NCI-H2081 treated with DMSO at 0.1 percent for 48 hours (cell line): ENCODE data around the gene NAA80.

Source experiments
- DNase-seq: peaks from one replicate; lab custom pipeline; 2025; lab: John Stamatoyannopoulos, UW

Gene NAA80, protein sequence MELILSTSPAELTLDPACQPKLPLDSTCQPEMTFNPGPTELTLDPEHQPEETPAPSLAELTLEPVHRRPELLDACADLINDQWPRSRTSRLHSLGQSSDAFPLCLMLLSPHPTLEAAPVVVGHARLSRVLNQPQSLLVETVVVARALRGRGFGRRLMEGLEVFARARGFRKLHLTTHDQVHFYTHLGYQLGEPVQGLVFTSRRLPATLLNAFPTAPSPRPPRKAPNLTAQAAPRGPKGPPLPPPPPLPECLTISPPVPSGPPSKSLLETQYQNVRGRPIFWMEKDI

DNA sequence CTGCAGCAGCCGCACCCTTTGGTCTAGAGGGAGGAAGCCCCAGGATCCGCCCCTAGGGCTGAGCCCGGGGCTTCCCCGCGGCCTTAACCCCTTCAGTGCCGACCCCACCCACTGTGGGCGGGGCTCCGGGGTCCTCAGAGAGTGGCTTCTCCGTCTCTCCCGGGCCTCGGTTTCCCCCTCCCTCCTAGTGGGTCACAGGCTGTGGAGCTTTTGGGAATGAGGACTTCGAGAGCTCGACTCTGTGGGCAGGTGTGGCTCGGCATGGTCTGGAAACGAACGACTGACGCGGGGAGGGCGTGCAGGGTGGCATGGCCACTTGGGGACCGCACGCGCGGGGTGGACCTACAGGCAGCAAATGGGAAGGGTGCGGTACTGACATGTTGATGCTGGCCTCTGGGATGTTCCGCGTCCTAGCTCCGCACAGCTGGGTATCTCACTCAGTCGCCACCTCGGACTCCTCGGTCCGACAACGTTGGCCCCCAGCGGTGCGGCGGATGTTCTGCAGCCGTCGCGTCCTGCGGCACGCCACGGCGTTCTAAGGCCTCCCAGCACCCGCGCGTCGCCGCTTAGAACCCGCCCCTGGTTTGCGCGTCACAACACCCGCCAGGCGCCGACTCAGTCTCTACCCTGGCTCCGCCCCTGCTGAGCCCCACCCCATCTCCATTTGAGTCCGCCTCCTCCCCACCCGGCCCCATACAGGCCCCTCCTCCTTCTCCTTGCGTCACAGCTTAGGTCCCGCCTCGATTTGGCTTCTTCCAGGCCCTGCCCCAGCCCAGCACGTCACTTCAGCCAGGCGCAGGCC, at the start of gene NAA80, which contains the start of gene HYAL3:
NAA80 (minus strand) TSS at position 570 of the 802 bp plus-strand sequence. CDS start 1,942 bp downstream, outside the sequence.
HYAL3 (minus strand) TSS at position 570 of the 802 bp plus-strand sequence. CDS start 3,803 bp downstream, outside the sequence.
- peak; percentile 73 for DNase-seq

DNA sequence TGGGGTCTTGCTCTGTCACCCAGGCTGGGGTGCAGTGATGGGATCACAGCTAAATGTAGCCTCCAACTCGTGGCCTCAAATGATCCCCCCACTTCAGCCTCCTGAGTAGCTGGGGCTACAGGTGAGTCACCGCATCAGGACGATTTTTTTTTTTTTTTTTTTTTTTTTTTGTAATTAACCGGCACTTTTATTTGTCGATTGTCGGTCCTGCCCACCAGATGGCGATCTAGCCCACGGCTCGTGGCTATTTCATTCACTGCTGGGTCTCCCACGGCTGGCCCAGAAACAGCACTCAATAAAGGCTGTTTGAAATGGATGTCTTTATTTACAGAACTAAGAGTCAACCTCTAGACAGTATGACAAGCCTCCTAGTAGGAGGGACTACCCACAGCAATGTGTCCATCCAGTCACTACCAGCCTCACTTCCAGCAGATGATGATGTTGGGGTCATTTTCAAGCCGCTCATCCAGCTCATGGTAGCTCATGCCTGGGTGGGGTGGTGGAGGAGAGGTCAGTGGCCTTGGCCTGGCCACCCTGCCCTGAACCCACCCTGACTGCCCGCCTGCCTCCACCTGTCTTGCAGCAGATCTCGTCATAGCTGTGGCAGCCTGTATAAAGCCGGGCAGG, 48.1 kb upstream of the NAA80 start:
- no peak for DNase-seq

DNA sequence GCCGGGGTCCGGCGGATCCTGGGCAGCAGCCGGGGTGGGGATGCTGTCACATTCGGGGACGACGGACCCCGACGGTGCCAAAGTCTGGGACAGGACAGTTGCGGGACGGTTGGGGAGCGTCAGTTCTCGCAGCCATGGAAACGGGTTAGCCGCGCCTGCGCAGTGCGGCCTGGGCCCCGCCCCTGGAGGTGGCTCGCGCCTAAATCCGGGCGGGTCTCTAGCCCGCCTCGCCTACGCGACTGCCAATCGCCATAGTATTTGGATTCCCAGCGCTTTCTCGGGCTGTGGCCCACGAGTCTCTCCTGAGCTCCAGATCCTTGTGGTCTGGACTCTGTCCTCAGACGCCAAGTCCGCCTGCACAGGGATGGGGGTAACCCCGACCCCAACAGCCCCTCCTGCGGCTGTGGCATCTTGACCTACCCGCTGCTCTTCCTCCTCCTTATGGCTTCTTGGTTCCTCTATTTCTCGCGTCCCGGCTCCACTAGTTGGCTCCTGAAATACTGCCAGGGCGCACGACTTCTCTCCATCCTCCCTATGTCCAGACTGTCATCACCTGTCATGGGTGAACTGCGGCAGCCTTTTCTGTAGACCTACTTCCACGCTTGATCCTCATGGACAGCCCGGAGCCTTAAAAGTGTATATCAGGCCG, 46.5 kb upstream of the NAA80 start, which contains the start of gene ZMYND10:
ZMYND10 (minus strand) TSS at position 147 of the 649 bp plus-strand sequence. CDS start 153 bp downstream, outside the sequence.
- DNase-seq, result no peak

DNA sequence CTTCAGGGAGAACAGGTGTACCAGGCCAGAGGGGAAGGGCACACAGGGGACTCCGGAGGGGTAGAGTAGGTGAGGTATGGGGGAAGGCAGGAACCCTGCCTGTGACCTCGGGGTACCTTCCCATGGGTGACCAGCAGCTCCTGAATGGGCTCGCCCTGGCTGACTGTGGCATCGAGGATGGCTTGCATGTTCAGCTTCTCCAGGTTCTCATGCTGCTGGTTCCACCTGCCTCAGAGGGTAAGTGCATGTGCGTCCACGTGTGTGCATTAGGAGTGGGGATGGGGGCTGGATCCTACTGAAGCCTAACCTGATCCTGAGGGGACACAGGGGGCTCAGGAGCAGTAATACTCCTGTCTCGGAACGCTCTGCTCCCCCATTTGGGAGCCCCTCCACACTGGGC, 45.8 kb upstream of the NAA80 start:
- no peak for DNase-seq

DNA sequence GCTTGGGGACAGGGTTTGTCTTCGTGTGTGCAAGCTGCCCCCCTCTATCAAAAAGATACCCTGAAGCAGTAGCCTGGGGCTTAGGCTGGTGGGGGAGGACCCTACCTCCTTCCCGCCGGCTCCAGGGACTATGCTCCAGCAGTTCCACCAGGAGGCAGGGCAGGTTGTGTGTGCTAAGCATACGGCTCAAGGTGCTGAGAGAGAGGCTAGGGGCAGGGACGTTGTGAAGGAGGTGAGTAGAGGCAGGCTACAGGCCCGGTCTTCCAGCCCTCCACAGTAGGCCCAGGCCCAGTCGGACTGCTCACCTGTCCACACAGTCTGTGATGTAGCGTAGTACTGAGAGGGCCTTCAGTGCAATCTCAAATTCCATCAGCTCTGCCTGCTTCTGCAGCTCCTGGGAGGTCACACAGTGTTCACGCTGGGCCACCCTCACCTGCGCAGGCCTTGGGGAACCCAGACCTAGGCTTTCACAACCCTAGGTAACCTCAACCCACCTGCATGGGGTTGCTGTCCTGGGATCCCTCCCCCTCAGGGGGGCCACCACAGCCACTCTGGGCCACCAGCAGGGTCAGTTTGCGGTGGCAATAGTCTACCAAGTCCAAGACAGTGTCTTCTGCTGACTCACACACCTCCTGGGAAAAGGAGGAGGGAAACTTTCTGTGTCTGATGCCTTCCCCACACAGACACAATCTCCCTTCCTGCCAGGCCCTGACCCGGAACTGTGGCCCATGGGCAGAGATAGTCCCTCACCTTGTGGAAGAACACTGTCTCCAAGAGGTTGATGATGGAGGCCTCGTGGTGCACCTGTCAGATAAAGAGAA, 43.8 kb upstream of the NAA80 start:
- no peak for DNase-seq

DNA sequence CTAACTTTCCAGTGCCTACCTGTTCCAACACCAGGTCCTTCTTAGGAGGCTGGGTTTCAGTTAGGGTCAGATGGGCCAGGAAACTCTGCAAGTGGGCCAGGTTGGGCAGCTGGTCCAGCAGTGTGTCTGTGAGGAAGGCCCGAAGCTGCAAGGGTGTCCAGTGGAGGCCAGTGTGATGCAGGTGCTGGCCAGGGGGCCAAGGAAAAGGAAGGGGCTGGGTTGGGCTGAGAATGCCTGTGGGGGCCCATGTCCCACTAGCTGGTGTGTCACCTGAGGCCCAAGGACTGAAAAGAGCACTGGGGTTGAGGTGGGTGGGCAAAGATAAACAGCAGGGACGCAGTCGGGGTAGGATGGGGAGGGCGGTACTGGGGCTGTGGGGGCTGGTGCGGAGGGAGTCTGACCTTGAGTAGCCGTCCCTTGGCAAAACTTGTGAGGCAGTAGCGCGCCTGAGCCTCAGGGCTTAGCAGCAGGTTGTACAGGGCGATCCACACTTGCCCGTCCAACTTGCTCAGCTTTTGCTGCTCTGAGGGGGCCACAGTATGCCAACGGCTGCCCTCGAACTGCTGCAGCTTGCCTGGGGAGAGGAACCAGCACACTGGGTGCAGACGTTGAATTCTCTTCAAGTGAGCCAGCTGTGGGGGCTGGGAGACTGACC, 42.9 kb upstream of the NAA80 start:
- no peak for DNase-seq

DNA sequence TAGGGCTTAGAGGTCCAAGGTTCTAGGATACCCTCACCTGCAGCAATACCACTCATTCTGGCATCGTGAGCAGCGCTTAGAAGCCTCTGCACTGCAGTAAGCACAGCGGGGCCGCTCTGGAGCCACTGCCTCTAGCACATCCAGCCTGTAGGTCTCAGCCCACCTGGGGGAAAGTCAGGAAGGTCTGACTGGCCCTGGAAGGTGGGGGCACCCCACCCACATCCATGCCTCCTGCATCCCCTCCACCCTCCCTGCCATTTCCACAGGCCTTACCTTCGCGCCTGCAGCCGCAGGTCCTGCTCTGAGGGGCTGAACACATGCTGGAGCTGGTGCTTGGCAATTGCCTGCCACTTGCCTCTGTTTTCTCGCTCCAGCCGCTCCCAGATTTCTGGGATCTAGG, 42.3 kb upstream of the NAA80 start:
- no peak for DNase-seq

DNA sequence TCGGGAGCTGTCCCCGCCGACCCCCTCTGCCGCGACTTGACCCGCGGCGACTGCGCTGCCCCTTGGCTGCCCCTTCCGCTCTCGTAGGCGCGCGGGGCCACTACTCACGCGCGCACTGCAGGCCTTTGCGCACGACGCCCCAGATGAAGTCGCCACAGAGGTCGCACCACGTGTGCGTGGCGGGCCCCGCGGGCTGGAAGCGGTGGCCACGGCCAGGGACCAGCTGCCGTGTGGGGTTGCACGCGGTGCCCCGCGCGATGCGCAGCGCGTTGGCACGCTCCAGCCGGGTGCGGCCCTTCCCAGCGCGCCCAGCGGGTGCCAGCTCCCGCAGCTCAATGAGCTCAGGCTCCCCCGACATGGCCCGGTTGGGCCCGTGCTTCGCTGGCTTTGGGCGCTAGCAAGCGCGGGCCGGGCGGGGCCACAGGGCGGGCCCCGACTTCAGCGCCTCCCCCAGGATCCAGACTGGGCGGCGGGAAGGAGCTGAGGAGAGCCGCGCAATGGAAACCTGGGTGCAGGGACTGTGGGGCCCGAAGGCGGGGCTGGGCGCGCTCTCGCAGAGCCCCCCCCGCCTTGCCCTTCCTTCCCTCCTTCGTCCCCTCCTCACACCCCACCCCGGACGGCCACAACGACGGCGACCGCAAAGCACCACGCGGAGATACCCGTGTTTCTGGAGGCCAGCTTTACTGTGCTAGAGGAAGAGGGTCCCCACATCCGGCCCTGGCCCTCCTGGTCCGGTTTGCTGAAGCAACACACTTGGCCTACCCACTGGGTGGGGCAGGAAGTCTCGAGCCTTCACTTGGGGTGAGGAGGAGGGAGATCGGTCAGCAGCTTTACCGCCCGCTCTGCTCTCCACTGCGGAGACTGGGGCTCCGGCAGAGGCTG, 41.5 kb upstream of the NAA80 start, which contains the start of gene RASSF1:
RASSF1 (minus strand) TSS at position 389 of the 882 bp plus-strand sequence; CDS start at position 358, 31 bp downstream.
- no peak for DNase-seq

DNA sequence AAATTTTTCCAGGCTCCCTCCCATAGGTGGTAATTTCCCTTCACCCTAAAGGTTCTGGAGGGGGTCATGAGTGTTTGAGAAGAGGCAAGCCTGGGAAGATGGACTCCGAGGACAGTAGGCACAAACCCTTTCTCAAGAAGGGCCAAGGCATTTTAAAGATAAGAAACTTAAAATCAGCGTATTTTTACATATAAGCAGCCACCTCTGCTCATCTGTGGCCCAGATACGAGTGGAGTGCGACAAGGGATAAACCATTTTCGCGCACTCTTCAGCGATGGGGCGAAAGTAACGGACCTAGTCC, 40.9 kb upstream of the NAA80 start:
- no peak for DNase-seq

DNA sequence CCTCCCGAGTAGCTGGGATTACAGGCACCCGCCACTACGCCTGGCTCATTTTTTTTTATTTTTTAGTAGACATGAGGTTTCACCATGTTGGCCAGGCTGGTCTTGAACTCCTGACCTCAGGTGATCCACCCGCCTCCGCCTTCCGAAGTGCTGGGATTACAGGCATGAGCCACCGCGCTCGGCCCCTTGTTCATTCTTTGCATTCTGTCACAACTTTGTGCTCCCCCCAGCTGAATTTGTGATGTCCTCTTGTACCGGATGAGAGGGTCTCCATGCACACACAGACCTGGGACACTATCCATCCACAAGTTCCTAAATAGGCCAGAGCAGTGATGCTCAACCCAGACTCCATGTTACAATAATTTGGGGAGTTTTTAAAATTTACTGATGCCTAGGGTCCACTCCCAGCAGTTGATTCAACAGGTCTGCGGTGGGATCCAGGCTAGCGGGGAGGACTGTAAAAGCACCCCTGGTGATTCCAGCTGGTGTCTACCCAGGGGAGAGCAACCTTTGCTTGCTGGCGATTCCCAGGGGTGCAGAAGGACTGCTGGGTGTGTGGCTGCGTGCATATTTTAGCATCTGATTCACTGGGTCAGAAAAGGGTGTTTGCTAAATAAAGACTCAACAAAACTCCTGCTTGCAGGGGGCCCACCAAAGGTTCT, 40.4 kb upstream of the NAA80 start:
- no peak for DNase-seq

DNA sequence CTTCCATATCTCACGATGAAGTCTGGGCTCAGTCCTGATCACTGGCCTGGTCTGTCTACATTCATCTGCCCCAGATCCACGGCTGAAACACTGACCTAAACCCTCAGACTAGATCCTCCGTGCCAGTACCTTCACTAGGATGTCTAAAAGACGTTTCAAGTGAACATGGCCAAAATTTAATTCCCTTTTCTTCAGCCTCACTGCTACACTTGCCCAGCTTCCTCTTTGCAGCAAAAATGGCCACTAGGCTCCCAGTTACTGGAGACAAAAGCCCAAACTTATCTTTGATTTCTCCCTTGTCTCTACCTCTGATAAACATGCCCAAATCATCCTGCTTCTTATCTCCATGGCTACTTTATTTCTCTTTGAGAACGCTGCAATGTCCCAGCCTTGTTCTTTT, 39.8 kb upstream of the NAA80 start:
- no peak for DNase-seq

DNA sequence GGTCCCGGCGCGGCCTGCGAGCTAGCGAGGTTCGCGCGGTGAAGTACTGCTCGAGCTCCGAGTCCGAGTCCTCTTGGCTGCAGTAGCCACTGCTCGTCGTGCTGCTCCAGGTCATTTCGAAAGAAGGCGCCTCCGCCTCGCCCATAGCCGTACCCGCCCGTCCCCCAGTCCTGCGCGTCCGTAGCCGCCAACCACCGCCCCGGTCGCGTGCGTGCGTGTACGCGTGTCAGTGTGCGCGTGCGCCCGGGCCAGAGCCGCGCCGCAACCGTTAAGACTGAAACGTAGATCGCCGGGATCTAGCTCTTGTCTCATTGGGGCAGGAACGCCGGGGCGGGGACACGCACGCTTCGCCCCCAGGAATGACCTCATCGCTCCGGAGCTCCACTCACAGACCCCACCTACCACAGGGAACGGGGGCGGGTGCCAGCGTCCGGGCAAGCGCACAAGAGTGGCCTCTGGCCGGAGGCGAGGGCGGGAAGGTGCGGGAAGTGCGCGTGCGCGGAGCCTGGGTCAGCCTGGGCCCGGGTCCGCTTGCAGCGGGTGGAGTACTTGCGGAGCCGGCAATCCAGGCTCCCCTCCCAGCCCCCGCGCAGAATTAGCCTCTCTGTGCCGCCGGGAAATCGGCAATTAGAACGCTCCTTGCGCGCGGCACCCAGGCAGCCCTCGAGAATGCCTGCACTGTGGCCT, 38.1 kb upstream of the NAA80 start:
- peak; percentile 88 for DNase-seq

DNA sequence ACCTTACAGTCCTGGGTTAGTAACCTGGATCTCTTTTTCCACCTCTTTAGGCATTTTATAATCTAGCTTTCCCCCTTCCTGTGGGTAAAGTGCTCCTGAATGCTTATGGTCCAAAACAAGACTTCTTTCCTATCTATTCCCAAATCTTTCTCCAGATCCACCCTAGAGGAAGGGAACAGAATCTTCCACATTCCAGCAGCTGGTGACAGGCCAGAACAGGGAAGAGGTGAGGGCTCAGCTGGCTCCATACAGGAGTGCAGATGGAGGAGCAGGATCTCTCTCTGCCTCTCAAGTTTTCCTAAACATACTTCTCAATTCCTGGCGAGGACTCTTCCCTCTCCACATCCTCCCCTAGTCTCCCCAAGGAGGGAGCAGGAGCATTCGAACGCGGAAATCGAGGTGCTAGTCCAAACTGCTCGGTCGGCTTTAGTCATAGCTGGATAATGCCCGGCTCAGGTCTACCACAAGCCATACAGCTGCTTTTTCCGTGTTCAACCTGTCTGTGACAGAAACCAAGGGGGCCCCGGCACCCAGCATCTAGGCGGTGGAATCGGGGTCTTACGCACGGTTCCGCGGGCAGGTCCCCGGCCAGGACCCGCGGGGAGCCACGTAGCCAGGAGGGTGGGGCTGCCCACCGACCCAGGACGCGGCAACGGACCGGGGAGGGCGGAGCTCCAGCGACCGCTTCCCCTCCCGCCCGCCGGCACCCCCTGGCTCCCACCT, 37.4 kb upstream of the NAA80 start:
- no peak for DNase-seq

DNA sequence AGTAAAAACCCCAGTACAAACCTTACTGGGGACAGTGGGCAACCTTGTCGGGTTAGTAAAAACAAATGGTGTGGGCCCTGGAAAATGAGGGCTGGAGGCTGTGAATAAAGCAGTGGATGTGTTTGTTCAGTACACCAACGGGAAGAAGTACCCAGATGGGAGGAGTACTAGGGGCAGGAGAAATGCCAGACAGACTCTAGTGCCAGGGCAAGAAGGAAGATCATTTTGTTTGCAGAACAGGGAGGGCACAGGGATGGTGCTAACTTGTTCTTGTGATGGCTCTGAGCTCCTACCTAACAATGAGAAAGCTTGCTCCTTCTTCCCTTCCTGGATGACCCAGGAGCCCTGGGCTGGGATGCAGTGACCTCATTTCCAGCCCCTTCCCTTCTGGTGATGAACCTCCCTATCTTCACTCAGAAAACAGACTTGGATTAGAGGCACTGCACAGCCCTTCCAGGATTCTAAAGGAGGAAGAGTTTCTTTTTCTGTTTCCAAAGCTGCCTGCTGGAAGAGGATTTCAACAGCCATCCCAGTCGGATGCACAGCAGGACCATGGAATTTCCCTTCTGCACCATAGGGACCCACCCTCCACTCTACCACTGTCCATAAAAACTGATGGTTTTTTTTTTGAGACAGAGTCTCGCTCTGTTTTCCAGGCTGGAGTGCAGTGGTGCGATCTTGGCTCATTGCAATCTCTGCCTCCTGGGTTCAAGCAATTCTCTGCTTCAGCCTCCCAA, 35.3 kb upstream of the NAA80 start:
- DNase-seq, result no peak

DNA sequence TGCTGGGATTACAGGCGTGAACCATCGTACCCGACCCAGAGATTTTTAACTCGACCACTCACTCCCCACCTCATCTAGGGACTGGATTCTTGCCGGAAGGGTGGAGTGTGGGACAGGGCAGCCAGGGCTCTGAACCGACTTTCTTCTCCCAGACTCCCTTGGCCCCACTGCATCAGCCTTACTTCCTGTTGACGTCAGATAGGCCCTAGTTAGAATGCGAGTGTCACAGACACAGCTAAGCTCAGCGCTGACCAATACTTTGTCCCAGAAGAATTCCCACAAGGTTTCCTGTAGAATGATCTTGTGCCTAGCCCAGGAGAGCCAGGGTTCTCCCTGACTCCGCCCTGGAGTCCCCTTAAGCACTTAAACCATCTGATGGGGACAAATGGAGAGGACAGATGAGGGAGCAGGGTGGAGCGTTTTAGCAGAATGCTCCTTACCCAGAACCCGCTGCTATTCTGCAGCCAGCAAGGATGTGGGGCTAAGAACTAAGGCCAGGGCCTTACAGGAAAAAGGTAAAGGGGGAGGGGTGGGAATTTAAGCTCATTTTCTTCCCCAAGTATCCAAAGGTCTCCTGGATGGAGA, 34.6 kb upstream of the NAA80 start:
- no peak for DNase-seq

DNA sequence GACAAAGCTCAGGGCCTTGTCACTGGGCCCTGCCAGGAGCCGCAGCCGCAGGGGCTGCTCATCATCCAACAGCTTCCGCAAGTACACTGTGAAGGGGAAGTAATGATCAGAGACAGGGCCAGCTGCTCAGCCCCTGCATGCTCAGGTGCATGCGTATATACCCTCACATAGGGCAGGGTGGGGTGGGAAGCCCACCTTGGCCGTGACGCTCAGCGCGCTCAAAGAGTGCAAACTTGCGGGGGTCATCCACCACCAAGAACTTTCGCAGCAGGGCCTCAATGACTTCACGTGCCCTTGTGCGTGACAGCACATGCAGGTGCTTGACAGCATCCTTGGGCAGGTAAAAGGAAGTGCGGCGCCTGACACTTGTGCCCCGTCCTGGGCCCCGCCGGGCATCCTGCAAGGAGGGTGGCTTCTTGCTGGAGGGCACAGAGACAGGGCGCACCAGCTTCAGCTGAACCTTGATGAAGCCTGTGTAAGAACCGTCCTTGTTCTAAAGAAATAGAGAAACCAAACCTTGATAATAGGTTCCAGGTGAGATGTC, 32.2 kb upstream of the NAA80 start:
- no peak for DNase-seq

DNA sequence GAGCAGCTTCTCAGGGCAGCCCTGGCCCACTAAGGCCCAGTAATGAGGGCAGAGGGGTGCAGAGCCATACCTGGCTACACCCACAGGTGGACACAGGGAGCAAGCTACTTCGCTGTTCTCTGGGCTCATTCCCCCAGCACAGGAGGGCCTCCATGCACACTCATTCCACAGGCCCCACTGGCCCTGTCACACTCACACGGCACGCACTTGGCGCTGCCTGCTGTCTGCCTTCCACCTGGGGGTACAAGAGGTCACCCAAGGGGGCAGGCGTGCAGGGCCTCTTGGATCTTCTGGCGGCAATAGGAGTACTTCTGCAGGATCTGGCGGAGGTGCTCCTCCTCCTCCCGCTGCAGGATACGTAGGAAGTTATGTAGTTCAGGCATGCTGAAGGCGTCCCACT, 31.1 kb upstream of the NAA80 start:
- no peak for DNase-seq
